ENCODE measurements around the gene INPP5A. TPM values are rescaled to one million over a fixed set of nuclear protein-coding genes. Genes with fewer than 3 reads are reported as not detected.

Gene INPP5A
- total RNA-seq, 1 experiment from 2014 or later, result 32.1 TPM

DNA sequence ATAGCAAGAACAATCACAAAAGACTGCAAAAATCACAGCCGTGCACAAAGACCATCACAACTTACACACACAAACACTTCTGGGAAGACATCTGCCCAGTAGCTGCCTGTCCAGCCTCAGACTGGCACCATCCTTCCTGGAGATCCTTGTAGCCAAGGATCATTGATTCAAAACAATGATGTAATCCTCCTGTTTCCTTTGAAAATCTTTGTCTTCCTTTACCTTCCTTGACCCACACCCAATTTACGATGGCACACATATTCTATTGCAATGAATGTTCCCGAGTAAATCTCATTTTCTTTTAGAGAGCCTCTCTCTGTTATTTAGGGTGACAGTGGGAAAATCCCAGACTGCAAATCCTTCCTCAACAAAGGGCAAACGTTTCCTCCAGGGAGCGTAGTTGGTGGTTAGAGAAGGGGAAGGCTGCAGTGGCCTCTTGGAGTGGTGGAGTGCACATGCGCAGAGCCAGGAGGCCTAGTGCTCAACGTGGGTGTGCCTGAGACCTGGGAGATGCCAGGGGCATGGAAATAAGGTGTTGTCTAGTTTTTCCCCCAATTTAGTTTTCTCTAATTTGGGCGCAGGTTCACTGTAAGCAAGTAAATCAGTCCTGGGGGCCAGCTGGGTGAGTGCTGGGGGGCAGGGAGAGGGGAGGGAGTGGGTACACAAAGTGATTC, 3.1 kb upstream of the INPP5A start:
- DNase-seq (ENCODE audit: low read depth), result peak; percentile 48

DNA sequence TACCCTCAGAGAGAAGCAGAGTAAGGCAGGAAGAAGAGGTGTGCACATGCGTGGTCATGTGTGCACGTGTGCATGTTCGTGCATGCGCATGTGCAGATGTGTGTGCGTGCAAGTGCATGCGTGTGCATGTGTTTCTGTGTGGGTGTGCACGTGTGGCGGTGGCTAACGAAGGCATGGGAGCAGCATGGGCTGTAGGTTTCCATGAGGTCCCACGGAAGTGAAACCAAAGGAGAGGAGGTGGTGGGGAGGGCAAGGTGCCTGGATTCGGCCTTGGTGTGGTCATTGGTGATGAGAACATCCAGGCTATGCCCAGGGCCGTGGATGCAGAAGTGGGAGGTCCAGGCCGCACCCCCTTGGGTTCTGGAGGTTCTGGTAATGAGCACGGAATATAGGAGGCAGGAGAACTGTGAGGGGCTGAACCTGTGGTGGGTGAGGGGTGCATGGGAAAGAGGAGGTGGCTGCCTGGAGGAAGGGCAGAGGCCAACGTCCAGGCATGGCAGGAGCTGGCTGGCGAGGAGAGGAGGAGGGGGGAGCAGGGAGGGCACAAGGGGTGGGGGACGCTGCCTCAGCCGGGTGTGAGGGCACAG, 2.4 kb upstream of the INPP5A start:
- no peak for DNase-seq (ENCODE audit: low read depth)

DNA sequence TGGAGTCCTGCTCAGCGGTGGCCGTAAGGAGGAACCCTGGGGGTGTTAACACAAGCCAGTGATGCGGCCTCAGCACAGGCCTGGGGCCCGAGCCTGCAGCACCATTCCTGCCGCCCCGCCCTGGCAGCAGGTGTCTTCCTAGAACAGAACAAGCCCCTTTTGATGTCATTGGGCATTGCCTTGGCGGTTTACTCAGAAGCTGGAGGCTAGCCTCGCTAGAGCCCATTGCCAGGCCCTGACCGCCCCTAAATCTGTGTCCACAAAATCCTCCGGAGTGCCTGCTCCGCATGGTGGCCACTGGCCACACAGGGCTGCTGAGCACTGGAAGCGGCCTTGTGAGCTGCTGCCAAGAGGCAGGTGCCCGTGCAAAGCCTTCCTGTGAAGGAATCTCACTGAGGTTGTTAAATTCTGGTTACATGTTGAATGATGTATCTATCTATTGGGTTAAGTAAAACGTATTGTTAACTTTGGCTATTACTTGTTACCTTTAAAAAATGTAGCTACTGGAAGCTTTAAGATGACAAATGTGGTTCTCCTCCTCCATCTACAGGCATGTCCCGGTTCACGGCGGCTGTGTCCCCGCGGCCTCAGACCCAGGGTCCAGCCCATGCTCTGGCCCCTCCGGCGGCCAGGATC, 1.2 kb upstream of the INPP5A start:
- no peak for DNase-seq (ENCODE audit: low read depth)

DNA sequence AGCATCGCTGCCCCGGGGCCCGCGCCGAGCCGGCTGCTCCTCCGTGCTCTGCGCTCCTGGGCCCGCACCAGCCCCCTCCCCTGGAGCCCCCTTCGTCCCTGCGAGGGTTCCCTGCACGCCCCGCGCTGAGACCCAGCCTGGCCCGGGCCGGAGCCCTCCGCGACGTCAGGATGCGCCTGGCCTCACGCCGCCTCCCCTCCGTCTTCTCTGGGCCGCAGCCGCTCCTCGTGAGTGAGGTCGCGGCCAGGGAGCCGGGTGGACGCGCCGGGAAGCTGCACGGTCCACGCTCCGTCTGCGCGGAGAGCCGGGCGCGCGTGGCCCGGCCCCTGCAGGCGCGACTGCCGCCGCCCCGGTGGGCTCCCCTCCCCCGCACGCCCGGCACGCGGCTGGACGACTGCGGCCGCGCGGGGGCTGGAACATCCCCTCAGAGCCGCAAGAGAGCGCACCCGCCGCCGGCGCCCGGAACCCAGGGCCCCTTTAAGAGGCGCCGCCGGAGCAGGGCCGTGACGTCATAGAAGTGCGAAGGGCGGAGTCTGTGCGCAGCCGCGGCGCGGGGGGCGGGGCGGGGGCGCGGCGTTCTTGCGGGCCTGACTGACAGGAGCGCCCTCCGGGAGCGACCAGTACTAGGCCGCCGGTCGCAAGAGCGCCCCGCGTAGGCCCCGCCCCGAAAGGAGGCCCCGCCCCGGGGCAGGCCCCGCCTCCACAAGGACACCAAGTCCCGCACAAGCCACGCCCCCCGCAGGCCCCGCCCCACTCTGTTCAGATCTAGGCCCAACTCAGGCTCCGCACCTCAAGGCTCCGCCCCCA, 507 bp upstream of the INPP5A start:
- DNase-seq (ENCODE audit: low read depth), result peak; percentile 97

DNA sequence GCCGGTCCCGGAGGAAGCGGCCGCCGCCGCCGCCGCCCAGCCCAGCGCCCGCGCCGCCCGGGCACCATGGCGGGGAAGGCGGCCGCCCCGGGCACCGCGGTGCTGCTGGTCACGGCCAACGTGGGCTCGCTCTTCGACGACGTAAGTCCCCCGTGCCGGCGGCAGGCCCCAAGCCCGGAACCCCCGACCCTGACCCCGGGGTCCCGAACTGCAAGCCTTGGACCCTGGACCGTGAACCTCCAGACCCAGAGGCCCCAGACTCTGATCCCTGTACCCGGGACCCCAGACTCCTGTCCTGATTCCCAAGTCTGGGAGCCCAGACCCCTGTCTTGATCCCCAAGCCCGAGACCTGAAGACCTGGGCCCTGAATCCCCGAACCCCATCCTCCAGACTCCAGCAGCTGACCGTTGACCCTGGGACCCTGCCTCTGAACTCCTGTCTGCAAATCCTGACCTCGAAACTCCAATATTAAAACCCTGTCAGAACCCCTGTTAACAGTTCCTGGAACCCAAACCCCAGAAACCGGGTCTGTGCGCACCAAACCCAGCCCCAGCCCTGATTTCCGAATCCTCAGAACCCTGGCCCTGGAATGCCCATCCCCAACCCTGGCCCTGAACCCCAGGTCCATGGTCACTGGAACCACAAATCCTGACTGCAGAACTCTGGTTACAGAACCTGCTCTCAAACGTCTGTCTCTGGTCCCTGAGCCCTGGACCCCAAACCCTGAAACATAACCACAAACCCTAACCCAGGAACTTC, 623 bp downstream of the INPP5A start:
- no peak for DNase-seq (ENCODE audit: low read depth)

DNA sequence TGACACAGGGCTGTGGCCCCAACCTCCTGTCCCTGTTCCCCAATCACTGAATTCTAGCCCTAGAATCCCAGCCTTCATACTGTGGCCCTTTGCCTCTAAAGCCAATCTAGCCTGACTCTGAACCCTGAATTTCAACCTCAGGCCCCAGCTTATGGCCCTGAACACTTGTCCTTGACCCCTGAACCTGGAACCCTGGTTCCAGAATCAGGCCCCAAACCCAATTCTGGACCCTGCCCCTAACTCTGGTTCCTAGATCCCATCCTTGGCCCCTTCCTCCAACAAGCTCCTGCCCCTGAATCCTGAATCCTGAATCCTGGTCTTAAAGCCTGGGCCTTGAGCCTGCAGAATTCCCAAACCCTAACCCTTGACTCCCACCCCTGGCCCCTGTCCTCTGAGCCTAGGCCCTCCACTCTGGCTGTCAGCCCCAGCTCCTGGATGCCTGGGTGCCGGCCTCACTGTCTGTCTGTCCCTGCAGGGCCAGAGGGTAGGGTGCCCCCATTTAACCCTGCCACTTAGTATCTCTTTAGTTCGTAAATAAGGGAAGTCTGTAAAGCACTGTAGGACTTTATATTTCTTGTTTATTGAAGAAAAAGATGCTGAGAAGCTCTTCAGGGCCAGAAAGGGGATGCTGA, 1.3 kb downstream of the INPP5A start:
- DNase-seq (ENCODE audit: low read depth), result no peak

DNA sequence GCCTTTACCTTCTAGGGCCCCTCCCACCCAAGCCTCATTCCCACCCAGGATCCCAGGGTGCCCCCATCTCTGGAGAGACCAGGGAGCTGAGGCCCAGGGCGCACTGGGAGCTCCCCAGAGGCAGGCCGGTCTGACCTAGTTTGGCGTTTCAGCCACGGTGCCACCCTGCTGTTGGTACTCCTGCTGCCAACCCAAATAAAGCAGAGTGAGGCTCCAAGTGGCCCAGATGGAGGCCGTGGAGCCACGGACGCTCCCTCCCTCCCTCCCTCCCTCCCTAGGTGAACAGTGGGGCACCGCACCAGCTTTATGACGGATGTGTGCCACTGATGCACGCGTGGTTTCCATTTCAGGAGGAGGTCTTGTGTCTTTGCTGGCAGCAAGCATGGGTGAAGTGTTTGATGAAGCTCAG, 1.8 kb downstream of the INPP5A start:
- DNase-seq (ENCODE audit: low read depth), result no peak

DNA sequence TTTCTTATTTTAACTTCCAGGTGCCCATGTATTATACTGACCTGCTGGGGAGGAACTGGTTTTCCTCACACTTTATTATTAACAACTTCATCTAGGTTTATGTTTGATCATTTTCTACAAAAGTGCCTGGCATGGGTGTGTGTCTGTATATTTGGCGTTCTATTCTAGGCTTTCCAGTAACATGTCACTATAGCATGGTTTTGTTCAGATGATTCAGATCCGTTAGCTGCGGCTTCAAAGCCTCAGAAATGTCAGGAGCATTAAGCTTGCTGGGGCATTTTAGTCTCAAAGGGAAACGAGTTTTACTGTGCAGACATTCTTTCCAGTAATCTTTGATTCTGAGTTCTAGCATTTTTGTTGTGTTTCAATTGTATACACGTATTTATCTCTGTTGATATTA, 2.3 kb downstream of the INPP5A start:
- DNase-seq (ENCODE audit: low read depth), result peak; percentile 59

DNA sequence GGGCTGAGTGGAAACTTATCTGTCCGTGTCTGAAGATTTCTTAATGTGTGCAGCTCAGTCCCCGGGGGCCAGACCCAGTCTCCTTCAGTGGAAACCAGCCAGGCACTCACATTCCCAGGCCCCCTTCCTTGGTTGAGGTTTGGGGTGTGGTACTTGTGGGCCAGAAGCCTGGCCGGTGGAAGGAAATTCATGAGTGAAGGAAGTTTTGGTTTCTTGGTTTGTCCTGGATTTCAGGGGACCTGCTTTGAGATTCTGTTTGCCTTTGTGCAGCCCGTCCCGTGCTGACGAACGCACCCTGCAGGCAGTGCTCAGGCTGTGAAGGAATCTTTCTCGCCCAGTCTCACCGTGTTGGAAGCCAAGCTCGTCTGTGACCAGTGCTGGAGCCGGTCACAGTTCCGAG, 2.9 kb downstream of the INPP5A start:
- DNase-seq (ENCODE audit: low read depth), result no peak

DNA sequence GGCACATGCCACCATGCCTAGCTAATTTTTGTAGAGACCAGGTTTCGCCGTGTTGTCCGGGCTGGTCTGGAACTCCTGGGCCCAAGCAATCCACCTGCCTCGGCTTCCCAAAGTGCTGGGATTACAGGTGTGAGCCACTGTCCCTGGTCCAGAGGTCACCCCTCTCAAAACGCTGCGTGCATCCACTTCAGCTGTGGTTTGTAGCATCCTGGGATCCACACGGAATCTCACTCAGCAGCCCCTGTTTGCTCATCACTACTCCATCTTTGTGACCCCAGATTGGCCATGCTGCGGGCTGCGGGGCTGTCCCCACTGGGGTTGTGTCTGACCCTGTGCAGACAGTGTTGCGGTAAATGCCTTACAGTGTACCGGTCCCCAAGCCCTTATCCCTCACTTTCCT, 3.5 kb downstream of the INPP5A start:
- DNase-seq (ENCODE audit: low read depth), result no peak

DNA sequence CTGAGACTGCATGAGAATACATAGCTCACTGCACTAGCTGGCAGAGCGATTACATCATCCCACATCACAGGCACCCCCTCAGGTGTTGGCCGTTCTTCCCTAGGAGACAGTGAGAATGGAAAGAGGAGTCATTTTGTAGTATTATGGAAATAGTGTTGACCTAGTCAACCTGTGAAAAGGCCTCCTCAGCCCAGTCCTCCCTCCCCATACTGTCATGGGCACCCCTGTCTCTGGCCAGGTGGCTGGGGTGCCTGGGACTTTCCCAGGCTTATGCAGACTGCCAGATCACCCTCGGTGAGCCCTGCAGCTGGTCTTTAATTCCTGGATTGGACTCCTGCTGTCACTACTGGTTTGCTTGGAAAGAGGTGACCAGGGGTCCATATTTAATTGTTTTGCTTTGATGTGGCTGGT, 4.0 kb downstream of the INPP5A start:
- DNase-seq (ENCODE audit: low read depth), result no peak

DNA sequence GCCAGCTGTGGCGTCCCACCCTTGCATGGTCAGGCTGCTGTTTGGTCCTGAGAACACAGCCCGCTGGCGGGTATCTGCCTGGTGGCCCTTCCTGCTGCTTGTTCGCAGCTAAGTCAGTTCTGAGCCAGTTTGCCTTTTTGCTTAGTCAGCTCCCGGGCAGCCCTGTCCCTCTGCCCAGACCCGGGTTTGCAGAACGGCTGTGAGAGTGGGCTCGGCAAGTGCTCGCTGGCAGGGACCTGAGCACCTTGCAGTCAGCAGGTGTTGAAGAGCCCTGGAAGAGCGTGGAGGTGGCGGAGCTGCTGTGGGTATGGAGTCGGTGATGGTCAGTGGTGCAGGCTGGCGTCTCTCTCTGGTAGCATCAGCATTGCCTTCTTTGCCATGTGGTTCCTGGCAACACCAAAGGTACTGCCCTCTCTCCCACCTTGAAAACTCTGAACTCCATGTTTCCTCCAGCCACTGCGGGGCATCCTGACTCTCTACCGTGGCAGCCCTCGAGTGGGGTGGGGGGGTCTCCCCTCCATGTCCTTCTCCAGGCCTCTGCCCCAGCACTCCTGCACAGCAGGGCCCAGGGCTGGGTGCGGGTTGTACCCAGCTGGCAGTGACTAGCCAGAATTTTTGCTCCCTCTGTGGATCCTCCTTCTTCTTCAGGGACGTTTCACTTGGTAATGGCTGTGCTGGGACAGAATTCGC, 4.6 kb downstream of the INPP5A start:
- no peak for DNase-seq (ENCODE audit: low read depth)

DNA sequence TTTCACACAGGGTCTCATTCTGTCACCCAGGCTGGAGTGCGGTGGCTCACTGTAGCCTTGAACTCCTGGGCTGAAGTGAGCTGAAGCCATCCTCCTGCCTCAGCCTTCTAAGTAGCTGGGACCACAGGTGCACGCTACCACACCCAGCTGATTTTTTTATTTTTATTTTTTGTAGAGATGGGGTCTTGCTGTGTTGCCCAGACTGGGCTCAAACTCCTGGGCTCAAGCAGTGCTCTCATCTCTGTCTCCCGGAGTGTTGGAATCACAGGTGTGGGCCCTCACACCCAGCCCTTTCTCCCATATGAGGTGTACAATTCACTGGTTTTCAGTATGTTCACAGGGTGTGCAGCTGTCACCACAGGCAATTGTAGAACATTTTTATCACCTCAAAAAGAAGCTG, 5.2 kb downstream of the INPP5A start:
- DNase-seq (ENCODE audit: low read depth), result no peak

DNA sequence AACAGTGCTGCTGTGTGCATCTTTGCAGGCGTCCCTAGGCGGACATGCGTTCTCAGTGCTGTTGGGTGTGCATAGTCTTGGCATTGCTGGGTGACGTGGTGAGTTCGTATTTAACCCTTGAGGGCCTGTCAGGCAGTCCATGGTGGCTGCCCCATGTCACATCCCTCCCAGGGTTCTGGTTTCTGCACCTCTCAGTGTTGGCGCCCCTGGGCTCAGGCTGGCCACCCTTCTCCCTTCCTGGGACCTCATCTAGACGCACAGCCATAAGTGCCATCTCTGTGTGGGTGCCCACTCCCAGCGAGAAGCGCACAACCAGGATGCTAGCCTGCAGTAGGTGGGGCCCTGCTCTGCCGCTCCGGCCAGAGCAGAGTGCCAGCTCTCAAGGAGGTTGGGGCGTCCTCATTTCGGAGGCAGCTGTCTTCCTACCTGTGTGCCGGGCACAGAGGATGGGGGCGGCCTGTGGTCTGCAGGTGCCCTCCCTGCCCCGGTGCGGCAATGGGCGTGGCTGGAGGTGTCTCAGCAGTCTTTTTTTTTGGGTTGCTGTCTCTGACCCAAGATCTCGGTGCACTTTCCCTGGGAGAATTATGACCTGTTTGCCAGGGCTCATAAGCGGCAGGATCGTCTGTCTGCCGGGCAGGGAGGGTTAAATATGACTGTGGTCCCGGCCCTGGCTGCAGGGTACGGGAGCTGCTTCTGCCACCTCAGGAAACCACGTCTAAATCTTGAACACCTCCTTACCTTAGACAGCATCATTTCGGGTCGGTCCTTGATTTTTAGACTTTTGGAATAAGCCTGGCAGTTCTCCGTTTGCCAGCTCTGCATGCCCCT, 6.5 kb downstream of the INPP5A start:
- no peak for DNase-seq (ENCODE audit: low read depth)

DNA sequence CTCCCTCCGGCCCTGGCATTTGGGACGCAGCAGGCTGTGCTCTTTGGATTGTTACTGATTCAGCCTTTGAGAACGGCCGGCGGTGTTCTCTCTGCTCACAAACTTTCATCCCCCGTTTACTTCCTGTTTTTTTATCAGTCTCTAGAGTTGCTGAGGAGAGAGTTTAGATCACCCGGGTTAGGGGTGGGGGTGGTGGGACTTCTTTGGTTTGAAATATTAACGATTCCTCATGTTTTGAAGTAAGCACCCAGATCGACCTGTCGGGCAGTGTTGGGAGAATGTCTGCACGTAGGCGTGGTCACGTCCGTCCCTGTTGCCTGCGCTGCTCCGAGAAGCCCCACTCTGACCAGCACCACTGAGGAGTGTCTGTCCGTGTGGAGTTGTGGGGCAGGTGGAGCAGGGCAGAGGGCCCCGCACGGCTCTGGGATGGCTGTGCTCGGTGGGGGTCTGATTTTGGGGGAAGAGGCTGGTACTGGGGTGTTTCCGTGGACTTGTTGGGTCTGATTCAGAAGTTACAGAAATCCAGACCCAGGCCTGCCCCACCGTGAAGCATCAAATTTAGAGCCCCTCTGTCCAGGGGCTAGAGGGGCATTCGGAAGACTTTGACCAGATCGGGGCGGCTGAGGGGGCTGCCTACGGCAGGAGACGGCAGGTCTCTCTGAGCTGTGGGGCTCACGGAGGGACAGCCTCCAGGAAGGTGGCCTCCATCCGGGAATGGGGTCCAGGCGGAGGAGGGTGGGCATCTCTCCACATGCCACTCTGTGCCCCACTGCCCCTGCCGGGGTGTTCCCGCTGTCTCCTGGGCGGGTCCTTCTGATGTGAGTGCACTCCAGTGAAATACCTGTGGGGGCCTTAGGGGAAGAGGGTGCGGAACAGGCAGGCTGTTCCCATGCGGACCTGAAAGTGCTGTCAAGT, 7.4 kb downstream of the INPP5A start:
- no peak for DNase-seq (ENCODE audit: low read depth)

DNA sequence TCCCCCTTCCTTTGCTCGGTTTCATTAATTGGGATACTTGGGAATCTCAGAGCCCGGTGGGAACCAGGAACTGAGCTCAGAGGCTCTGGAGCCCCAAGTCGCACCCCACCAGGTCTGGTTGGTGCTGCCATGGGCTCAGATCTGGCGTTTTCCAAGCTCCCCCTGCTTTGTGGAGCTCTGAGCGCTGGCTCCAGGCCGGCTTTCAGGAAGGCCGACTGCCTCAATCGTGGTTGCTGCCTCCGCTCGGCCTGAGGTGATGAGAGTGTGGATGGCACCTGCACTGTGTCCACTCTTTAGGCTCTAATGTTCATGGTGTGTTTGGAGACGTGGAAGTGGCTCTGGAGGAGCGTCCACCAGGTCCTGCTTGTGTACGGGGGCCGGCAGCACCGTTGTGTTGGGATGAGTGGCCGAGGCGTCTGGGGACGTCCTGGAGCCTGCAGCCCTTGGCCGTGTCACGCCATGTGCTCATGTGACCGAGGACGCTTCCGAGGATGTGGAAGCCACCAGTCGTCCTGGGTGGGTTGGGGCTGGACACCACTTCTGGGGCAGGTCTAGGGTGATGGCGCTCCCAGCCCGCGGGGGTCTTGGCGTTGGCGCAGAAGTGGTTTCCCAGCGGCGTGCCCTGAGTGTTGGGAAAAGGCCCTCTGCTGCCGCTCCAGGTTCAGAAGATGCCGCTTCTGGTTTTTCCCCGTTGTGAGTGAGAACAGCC, 8.2 kb downstream of the INPP5A start:
- DNase-seq (ENCODE audit: low read depth), result no peak

DNA sequence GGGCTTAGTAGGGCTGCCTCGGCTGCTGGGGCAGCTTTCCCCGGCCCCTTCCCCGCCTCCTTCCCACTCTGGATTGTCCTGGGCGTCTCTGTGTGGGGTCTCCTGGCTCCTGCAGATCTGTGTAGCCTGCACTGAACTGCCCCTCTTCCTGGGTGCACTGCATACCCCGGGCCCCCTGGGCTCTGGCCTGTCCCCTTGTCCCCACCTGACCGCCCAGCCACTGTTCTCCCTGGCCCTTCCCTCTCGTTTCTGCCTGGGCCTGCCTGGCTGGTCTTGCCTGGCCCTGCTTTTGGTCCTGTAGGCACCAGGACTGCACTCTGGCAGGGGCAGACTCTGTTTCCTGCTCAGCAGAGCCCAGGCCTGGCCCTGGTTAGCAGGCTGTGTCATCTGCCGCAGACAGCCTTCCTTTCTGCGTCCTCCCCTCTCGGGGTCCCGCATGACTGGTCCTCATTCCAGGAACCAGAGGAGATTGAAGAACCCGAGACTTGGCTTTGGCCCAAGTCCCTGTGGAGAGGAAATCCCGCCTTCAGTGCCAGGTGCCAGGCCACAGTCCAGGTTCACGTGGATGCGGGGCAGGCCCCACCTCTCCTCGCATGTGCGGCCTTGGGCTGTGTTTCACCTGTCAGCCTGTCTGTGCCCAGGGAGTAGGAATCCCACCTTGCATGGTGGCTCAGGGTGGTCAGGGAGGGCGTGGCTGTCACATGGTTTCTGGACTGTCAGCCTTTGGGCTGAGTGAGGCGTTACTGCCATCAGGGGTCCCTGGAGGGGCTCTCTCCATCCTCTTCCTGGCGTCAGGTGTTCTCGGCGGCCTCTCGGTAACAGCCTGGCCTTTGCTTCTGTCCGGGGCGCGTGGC, 9.2 kb downstream of the INPP5A start:
- no peak for DNase-seq (ENCODE audit: low read depth)

All from Daoy (cell line).